ENCODE measurements around the gene TRMT6.

DNA sequence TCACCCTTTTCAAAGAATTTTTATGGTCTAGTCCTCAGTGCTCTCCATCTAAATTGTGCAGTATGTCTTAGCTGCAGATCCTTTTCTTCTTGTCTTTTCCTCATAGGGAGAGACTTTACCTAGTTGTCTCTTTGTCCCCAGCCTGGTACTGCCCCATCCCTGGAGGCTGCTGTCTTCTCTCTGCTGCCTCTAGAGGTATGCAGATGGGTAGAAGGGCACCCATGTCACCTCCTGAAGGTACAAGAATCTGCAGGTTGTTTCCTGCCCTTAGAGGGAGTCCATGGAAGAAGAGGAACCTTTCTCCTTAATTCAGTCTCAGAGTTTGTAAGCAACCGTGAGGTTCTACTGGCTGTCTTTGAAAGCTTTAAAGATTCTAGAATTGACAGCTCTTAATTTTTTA, 39.2 kb upstream of the TRMT6 start:
- TF ChIP-seq, protein P1, sequence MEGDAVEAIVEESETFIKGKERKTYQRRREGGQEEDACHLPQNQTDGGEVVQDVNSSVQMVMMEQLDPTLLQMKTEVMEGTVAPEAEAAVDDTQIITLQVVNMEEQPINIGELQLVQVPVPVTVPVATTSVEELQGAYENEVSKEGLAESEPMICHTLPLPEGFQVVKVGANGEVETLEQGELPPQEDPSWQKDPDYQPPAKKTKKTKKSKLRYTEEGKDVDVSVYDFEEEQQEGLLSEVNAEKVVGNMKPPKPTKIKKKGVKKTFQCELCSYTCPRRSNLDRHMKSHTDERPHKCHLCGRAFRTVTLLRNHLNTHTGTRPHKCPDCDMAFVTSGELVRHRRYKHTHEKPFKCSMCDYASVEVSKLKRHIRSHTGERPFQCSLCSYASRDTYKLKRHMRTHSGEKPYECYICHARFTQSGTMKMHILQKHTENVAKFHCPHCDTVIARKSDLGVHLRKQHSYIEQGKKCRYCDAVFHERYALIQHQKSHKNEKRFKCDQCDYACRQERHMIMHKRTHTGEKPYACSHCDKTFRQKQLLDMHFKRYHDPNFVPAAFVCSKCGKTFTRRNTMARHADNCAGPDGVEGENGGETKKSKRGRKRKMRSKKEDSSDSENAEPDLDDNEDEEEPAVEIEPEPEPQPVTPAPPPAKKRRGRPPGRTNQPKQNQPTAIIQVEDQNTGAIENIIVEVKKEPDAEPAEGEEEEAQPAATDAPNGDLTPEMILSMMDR (IDR thresholded peaks at IDR 0.05; ENCODE audit: borderline replicate concordance, extremely low read depth, low read length, poor library complexity, severe bottlenecking): no peak
- TF ChIP-seq EZH2 (IDR thresholded peaks at IDR 0.05; ENCODE audit: borderline replicate concordance, low read depth, low read length, severe bottlenecking): no peak
